K562 (cell line): ENCODE results near the gene CFAP97D1. TPM values are rescaled to one million over a fixed set of nuclear protein-coding genes. Genes with fewer than 3 reads are reported as not detected.

Experiments
- AFF4 ChIP-seq: sonication (generic); formaldehyde crosslinking; IDR thresholded peaks from 2 replicates; pipeline ENCODE4 v1.8.0; 2023; ENCODE audit warnings: mild to moderate bottlenecking, missing genetic modification reagents
- ARID2 ChIP-seq: fragments of 450-650 bp; IDR thresholded peaks from 2 replicates; pipeline ENCODE4 v1.6.1; 2017; ENCODE audit warnings: antibody characterized with exemption, mild to moderate bottlenecking
- CEBPZ ChIP-seq: fragments of 150-350 bp; IDR thresholded peaks from 2 replicates; pipeline ENCODE4 v1.6.1; 2014; ENCODE audit warnings: low read depth, mild to moderate bottlenecking, low read length, borderline replicate concordance
- MYBL2 ChIP-seq, 2 experiments: fragments of 450-650 bp in 1 of 2; sonication (generic) in 1 of 2; formaldehyde crosslinking in 1 of 2; IDR thresholded peaks; 2 replicates each; pipeline versions ENCODE4 v1.6.1 to v1.8.1; 2017 to 2022; ENCODE audit warnings: borderline replicate concordance in 1 of 2, inconsistent platforms in 1 of 2, low read depth in 1 of 2, mild to moderate bottlenecking in 1 of 2, missing genetic modification reagents in 1 of 2, moderate library complexity in 1 of 2
- RBM17 ChIP-seq: fragments of 200-400 bp; formaldehyde crosslinking; IDR thresholded peaks from 2 replicates; pipeline ENCODE4 v1.6.1; 2017; ENCODE audit warnings: low read depth, mild to moderate bottlenecking, low read length, borderline replicate concordance
- RREB1 ChIP-seq: fragments of 250-450 bp; sonication (Bioruptor Pico); IDR thresholded peaks from 2 replicates; pipeline ENCODE4 v1.4.0; 2020
- STAG1 ChIP-seq: sonication (generic); formaldehyde crosslinking; IDR thresholded peaks from 2 replicates; pipeline ENCODE4 v1.5.0; 2020; ENCODE audit warnings: missing genetic modification reagents, borderline replicate concordance
- TFAP4 ChIP-seq: sonication (generic); formaldehyde crosslinking; IDR thresholded peaks from 2 replicates; pipeline ENCODE4 v1.8.0; 2022; ENCODE audit warnings: missing genetic modification reagents, mild to moderate bottlenecking, moderate library complexity, borderline replicate concordance
- VEZF1 ChIP-seq: fragments of 200-800 bp; sonication (Bioruptor generic); IDR thresholded peaks from 2 replicates; pipeline ENCODE4 v1.6.1; 2017; ENCODE audit warnings: missing genetic modification characterization, missing compliant biosample characterization
- polyA plus RNA-seq, 8 experiments: library from polyadenylated mRNA; depleted of rRNA in 4 of 8; stranded (reverse) in 5 of 8; unstranded in 3 of 8; fragments of >200 nt; fragmentation: Nextera tagmentation in 2 of 8; fragmentation: Illumina TruSeq in 1 of 8; extraction: Ambion mirVana in 2 of 8; extraction: Trizol in 1 of 8; gene quantifications; 2 replicates each; pipeline versions ENCODE4 v1.2.1 to v1.2.3, GENCODE V29; 2011 to 2014; ENCODE audit warnings: inconsistent platforms in 1 of 8, missing spikeins in 1 of 8
- total RNA-seq, 7 experiments: library from RNA; depleted of rRNA in 6 of 7; stranded (reverse); fragments of >200 nt in 6 of 7; fragmentation: Illumina TruSeq in 2 of 7; extraction: Trizol in 2 of 7; gene quantifications; 2 replicates each; pipeline versions ENCODE4 v1.2.1 to v1.2.3, GENCODE V29; 2011 to 2021; ENCODE audit warnings: low replicate concordance in 1 of 7

The CFAP97D1 gene
- total and polyA plus RNA-seq, 9 of the 15 experiments (the other 6 are each of a cell fraction or from before 2014, with no cell fraction given): not detected

- peak; percentile 75 for TF ChIP-seq TFAP4 (CRISPR knock-in tag)
- TF ChIP-seq AFF4 (CRISPR knock-in tag): no peak
- TF ChIP-seq STAG1: no peak
- no peak for TF ChIP-seq CEBPZ
- TF ChIP-seq RBM17: no peak
- no peak for TF ChIP-seq ARID2
- peak; percentile 76 for TF ChIP-seq VEZF1
- TF ChIP-seq RREB1 (CRISPR knock-in tag): no peak
- no peak for TF ChIP-seq MYBL2 (IDR thresholded peaks at IDR 0.05; ENCODE audit: low read depth)
- TF ChIP-seq MYBL2 (CRISPR knock-in tag; IDR thresholded peaks at IDR 0.05; ENCODE audit: borderline replicate concordance): no peak
These were observed 1.7 kb upstream of the CFAP97D1 start, which contains the start of gene DUSP3 (continued) for GRCh38 chr17:43778337-43779144.
